GM11168 (cell line): ENCODE measurements around the gene RUNDC3A.
"Not testable (repeated sequence)": the region's sequence is repeated elsewhere in the genome, so short reads cannot be mapped to it uniquely, and the experiment has no call there.

Source experiments
- in situ Hi-C: fragments of 300-500 bp; cut with MboI; formaldehyde crosslinking; loops from one replicate; pipeline ENCODE4 v1.12.0; 2022; ENCODE audit warnings: low sequenced_read_pairs; ENCODE audit not compliant: unreplicated experiment

RUNDC3A gene

GRCh38 chr17:44338702-44339101 lies 30.3 kb downstream of the RUNDC3A start:
- in situ Hi-C loops, result no loop called here

DNA sequence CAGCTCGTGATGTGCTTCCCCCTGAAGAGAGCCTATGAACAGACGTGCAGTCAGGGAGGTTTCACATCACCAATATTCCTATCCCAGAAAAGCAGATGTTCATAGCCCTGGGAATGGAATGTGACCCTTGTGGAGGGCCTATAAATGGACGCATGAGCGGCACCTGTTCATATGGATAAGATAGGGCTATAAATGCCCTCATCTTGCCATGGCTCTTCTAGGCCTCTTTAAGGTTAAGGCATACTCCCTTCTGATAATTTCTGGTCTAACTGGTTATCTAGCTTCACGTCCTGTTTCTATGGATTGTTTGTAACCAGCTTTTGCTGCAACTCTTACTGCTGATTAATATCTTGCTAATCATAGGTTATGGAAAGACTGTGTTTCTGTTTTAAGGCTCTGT lies 32.2 kb downstream of the RUNDC3A start:
- in situ Hi-C loops, result not testable (repeated sequence)

- in situ Hi-C loops, result no loop called here
These were observed 35.3 kb downstream of the RUNDC3A start for GRCh38 chr17:44343510-44344209.

DNA sequence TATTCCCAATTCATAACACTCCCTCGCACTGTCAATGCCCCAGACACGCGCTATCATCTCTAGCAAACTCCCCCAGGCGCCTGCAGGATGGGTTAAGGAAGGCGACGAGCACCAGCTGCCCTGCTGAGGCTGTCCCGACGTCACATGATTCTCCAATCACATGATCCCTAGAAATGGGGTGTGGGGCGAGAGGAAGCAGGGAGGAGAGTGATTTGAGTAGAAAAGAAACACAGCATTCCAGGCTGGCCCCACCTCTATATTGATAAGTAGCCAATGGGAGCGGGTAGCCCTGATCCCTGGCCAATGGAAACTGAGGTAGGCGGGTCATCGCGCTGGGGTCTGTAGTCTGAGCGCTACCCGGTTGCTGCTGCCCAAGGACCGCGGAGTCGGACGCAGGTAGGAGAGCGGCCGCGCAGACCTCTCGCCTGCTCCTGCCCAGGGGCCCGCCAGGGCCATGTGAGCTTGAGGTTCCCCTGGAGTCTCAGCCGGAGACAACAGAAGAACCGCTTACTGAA lies 36.6 kb downstream of the RUNDC3A start, which contains the start of gene GRN:
Gene GRN, plus strand, starts transcription at position 364 of the 515 bp plus-strand sequence. CDS start 3,863 bp downstream, outside the sequence.
- in situ Hi-C loops, result no loop called here

GRCh38 chr17:44345454-44346026 lies 37.1 kb downstream of the RUNDC3A start:
- in situ Hi-C loops, result no loop called here

DNA sequence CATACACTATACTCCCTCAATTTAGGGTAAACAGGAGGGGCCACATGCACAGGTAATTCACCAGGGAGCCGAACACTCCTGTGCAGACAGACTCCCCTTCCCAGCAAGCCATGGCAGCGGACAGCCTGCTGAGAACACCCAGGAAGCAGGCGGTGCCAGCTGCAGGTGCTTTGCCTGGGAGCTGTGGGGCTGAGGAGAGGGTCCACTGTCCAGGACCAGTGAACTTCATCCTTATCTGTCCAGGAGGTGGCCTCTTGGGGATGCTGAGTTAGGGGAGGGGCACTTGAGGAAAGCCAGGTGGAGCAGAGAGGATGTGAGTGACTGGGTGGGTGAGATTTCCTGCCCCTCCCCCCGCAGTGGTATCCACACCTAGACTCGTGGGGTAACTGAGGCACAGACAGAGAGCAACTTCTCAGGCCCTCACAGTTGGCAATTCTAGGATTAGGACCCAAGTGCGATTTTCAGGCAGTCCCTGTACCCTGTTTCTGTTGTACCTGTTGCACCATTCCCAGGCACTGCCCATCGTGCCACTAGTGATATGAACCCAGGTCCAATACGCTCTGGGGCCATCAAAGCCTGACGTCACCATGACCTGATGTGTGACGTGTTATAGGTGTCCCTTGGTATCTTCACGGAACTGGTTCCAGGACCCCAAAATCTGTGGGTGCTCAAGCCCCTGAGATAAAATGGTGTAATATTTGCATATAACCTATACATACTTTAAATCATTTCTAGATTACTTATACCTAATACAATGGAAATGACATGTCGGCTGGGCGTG lies 37.9 kb downstream of the RUNDC3A start:
- in situ Hi-C loops, result no loop called here

- in situ Hi-C loops, result not testable (repeated sequence)
These were observed 39.0 kb downstream of the RUNDC3A start for GRCh38 chr17:44347206-44348055.

DNA sequence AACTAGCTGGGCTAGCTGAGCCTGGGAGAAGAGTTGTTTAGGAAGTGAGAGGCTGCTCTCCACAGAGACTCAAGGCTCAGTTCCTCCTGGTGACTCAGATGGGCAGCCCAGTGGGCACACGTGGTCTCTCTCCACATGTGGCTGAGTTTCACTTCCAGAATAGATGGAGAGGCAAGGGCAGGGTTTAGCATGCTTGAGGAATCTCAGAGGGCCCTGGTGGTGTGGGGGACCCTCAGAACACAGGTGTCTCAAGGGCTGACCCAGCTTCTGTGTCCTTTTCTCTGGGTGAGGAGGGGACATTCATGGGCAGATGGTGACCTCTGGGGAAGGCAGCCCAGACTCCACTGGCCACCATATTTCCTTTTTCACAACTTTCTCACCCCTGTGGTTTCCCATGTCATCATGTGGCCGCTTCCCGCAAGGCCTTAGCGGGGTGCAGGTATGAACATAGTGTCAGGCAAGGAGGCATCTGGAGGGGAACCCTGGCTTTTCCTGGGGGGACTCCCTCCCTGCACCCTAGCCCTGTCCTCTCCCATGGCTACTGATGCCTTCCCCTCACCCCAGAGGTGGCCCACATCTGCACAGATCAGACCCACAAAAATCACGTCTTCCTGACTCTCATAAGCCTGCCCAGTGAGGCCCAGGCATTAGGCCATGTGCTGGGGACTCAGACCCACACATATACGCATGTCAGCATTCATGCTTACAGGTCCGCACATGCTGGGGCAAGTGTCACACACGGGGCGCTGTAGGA lies 40.0 kb downstream of the RUNDC3A start:
- in situ Hi-C loops, result no loop called here

DNA sequence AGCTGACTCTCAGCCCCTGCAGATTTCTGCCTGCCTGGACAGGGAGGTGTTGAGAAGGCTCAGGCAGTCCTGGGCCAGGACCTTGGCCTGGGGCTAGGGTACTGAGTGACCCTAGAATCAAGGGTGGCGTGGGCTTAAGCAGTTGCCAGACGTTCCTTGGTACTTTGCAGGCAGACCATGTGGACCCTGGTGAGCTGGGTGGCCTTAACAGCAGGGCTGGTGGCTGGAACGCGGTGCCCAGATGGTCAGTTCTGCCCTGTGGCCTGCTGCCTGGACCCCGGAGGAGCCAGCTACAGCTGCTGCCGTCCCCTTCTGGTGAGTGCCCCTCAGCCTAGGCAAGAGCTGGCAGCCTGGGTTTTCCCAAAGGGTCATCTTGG lies 40.6 kb downstream of the RUNDC3A start:
- in situ Hi-C loops, result no loop called here

- in situ Hi-C loops, result no loop called here
These were observed 41.2 kb downstream of the RUNDC3A start for GRCh38 chr17:44349553-44350070.

DNA sequence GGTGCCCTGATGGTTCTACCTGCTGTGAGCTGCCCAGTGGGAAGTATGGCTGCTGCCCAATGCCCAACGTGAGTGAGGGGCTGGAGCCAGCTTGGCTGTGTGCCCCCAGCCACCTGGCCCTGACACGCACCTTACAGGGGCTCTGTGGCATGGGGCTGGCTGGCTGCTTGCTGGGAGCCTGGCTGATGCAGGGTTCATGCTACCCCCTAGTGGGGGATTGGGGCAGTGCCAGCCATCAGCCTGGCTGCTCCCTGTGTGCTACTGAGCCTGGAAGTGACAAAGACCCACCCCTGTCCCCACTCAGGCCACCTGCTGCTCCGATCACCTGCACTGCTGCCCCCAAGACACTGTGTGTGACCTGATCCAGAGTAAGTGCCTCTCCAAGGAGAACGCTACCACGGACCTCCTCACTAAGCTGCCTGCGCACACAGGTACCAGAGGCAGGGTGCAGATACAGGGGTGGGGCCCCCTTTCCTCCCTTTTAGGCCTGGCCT lies 42.4 kb downstream of the RUNDC3A start:
- in situ Hi-C loops, result no loop called here

DNA sequence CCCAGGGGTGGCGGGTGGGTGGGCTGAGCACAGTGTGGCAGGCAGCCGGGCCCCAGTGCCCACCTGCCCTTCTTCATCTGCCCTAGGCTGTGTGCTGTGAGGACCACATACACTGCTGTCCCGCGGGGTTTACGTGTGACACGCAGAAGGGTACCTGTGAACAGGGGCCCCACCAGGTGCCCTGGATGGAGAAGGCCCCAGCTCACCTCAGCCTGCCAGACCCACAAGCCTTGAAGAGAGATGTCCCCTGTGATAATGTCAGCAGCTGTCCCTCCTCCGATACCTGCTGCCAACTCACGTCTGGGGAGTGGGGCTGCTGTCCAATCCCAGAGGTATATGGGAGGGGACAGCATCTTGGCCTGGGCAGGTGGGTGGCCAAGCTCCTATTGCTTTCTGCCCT lies 43.1 kb downstream of the RUNDC3A start:
- in situ Hi-C loops, result no loop called here

- in situ Hi-C loops, result no loop called here
These were observed 43.8 kb downstream of the RUNDC3A start for GRCh38 chr17:44351961-44352827.

DNA sequence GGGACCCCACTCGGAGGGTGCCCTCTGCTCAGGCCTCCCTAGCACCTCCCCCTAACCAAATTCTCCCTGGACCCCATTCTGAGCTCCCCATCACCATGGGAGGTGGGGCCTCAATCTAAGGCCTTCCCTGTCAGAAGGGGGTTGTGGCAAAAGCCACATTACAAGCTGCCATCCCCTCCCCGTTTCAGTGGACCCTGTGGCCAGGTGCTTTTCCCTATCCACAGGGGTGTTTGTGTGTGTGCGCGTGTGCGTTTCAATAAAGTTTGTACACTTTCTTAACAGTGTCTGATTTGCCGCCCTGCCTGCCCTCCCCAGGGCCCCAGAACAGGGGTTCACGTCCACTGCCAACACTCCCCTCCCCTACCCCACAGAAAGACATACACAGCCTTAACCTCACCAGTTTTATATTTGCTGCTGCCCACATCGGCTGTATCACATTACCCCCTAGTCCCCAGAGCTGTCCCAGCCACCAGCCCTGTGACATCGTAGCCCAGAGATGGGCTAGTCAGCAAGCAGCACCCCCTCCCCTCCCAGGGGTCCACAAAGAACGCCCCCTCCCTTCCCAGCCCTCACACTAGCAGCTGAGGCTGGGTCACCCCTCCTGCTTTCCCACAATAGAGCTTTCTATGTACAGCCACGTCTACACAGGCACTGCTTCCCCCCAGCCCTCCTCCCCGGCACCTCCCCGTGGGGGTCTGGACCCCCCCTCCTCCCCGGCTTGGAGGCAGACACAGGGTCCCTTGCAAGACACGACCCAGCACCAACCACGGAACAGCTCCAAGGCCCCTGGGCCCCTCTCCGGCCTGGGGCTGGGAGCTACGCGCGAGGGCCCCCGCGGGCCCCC lies 44.6 kb downstream of the RUNDC3A start:
- in situ Hi-C loops, result no loop called here

DNA sequence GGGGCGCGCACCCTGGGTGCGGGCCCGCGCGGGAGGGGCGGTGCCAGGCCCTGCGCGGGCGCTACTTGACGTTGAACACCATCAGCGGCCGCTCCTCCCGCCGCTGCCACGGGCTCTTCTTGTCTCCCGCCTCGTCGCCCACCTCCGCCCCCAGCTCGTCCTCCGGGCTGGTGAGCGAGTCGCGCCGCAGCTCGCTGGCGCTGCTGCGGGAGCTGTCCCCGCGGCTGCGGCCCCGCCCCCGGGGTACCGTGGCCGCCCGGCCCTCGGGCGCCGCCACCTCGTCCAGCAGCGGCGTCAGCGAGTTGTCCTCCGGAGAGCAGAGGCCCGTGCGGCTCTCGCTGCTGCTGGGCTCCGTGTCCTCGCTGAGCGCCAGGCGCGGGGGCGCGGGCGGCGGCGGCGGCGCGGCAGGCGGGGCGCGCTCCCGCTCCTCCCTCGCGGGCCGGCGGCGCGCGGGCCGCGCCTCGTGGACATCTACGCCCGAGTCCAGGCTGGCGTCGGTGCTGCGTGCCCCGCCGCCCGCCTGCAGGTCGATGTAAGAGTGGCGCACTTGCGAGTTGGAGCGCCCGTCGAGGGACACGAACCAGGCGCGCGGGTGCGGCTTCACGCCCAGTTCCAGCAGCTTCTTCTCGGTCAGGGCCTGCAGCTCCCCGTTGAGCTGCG lies 45.4 kb downstream of the RUNDC3A start:
- in situ Hi-C loops, result no loop called here

DNA sequence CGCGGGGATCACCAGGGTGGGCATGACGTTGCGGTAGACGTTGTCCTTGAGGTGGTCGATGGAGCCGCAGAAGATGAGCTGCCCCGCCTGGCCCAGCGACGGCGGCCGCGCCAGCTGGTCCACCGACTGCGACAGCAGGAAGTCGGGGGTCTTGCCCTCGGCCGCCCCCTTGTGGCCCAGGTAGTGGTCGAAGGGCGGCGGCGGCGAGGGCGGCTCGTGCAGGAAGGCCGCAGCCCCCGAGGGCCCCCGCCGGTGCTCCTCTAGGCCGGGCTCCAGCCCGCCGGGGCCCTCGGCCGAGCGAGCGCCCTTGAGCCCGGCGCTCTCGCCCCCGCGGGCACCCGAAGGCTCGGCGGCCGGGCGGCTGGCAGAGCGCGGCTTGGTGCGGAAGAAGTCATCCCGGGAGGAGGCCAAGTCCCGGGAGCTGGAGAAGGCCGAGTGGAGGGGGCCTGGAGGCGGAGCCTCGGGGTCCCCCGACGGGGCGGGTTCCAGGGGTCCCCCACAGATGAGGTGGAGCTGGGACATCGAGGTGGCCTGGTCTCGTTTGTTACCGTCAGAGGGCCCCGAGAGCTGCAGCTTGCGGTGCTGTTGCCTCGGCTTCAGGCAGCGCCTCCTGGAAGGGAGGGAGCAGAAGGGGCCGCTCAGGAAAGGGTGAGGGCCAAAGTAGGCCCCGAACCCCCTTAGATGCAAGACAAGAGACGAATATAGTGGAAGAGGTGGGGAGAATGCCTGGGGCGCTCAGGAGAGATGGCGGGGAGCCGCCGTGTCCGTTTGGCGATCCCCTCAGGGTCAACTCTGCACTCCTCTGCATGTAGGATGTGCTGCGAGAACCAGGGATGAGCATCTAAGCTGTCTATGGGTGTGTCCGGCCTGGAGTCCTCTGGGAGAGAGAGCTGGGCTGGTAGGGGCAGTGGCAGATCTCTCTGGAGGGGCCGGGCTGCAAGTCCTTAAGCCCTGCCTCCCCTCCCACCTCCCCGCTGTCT lies 46.5 kb downstream of the RUNDC3A start:
- in situ Hi-C loops, result no loop called here
